ENCODE measurements around the gene GALNT17.

Gene GALNT17

GRCh38 chr7:71527213-71527612 lies 395.3 kb downstream of the GALNT17 start:
- H3K36me3 ChIP-seq (ENCODE audit: control insufficient read depth, insufficient read depth, low read length) = no peaks in the 10 kb centered on the region
- no peaks in the 10 kb centered on the region for H3K27me3 ChIP-seq (replicated peaks; ENCODE audit: control insufficient read depth, insufficient read depth, low read length)
- no peak for TF ChIP-seq CTCF (IDR thresholded peaks at IDR 0.05; ENCODE audit: insufficient read depth, low read length, poor library complexity, severe bottlenecking)
- DNase-seq (ENCODE audit: extremely low read depth, insufficient read length) = no peak
- H3K4me3 ChIP-seq (replicated peaks; ENCODE audit: low read depth, low read length) = no peak overlapping the region

- Histone ChIP-seq H3K36me3 (ENCODE audit: control insufficient read depth, insufficient read depth, low read length) (no peaks in the 10 kb centered on the region), H3K27me3 (replicated peaks; ENCODE audit: control insufficient read depth, insufficient read depth, low read length) (no peaks in the 10 kb centered on the region), H3K4me3 (replicated peaks; ENCODE audit: low read depth, low read length) (no peak overlapping the region)
- DNase-seq (ENCODE audit: extremely low read depth, insufficient read length) = no peak
- no peak for TF ChIP-seq CTCF (IDR thresholded peaks at IDR 0.05; ENCODE audit: insufficient read depth, low read length, poor library complexity, severe bottlenecking)
Observed at GRCh38 chr7:71535616-71536015, 403.7 kb downstream of the GALNT17 start.

GRCh38 chr7:71538210-71538609 lies 406.3 kb downstream of the GALNT17 start:
- Histone ChIP-seq H3K27me3 (replicated peaks; ENCODE audit: control insufficient read depth, insufficient read depth, low read length) (no peaks in the 10 kb centered on the region), H3K4me3 (replicated peaks; ENCODE audit: low read depth, low read length) (no peak overlapping the region), H3K36me3 (ENCODE audit: control insufficient read depth, insufficient read depth, low read length) (no peaks in the 10 kb centered on the region)
- no peak for TF ChIP-seq CTCF (IDR thresholded peaks at IDR 0.05; ENCODE audit: insufficient read depth, low read length, poor library complexity, severe bottlenecking)
- no peak for DNase-seq (ENCODE audit: extremely low read depth, insufficient read length)

GRCh38 chr7:71539615-71540014 lies 407.7 kb downstream of the GALNT17 start:
- TF ChIP-seq CTCF (IDR thresholded peaks at IDR 0.05; ENCODE audit: insufficient read depth, low read length, poor library complexity, severe bottlenecking) = no peak
- DNase-seq (ENCODE audit: extremely low read depth, insufficient read length) = no peak
- Histone ChIP-seq H3K4me3 (replicated peaks; ENCODE audit: low read depth, low read length) (no peak overlapping the region), H3K27me3 (replicated peaks; ENCODE audit: control insufficient read depth, insufficient read depth, low read length) (no peaks in the 10 kb centered on the region), H3K36me3 (ENCODE audit: control insufficient read depth, insufficient read depth, low read length) (no peaks in the 10 kb centered on the region)

- Histone ChIP-seq H3K27me3 (replicated peaks; ENCODE audit: control insufficient read depth, insufficient read depth, low read length) (no peaks in the 10 kb centered on the region), H3K36me3 (ENCODE audit: control insufficient read depth, insufficient read depth, low read length) (no peaks in the 10 kb centered on the region), H3K4me3 (replicated peaks; ENCODE audit: low read depth, low read length) (no peak overlapping the region)
- TF ChIP-seq CTCF (IDR thresholded peaks at IDR 0.05; ENCODE audit: insufficient read depth, low read length, poor library complexity, severe bottlenecking) = no peak
- no peak for DNase-seq (ENCODE audit: extremely low read depth, insufficient read length)
Observed at GRCh38 chr7:71541707-71542353, 409.9 kb downstream of the GALNT17 start.

- TF ChIP-seq CTCF (IDR thresholded peaks at IDR 0.05; ENCODE audit: insufficient read depth, low read length, poor library complexity, severe bottlenecking) = no peak
- Histone ChIP-seq H3K27me3 (replicated peaks; ENCODE audit: control insufficient read depth, insufficient read depth, low read length) (no peaks in the 10 kb centered on the region), H3K36me3 (ENCODE audit: control insufficient read depth, insufficient read depth, low read length) (no peaks in the 10 kb centered on the region), H3K4me3 (replicated peaks; ENCODE audit: low read depth, low read length) (no peak overlapping the region)
- DNase-seq (ENCODE audit: extremely low read depth, insufficient read length) = no peak
Observed at GRCh38 chr7:71543396-71543795, 411.5 kb downstream of the GALNT17 start.
